Pulmonary artery endothelial cell (primary cell): ENCODE data around the gene FXYD5. TPM values are rescaled to one million over a fixed set of nuclear protein-coding genes. Genes with fewer than 3 reads are reported as not detected.

ENCODE experiments used
- DNase-seq: peaks from one replicate; pipeline ENCODE4 v3.0.0-alpha.2; 2011; ENCODE audit warnings: low read depth, low spot score
- total RNA-seq: library from RNA; depleted of rRNA; stranded (reverse); fragments of >200 nt; gene quantifications from 2 replicates; pipeline ENCODE4 v1.2.3, GENCODE V29; 2014

FXYD5 gene, protein sequence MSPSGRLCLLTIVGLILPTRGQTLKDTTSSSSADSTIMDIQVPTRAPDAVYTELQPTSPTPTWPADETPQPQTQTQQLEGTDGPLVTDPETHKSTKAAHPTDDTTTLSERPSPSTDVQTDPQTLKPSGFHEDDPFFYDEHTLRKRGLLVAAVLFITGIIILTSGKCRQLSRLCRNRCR
- 31.8 and 32.1 TPM in 2 replicates for total RNA-seq

DNA sequence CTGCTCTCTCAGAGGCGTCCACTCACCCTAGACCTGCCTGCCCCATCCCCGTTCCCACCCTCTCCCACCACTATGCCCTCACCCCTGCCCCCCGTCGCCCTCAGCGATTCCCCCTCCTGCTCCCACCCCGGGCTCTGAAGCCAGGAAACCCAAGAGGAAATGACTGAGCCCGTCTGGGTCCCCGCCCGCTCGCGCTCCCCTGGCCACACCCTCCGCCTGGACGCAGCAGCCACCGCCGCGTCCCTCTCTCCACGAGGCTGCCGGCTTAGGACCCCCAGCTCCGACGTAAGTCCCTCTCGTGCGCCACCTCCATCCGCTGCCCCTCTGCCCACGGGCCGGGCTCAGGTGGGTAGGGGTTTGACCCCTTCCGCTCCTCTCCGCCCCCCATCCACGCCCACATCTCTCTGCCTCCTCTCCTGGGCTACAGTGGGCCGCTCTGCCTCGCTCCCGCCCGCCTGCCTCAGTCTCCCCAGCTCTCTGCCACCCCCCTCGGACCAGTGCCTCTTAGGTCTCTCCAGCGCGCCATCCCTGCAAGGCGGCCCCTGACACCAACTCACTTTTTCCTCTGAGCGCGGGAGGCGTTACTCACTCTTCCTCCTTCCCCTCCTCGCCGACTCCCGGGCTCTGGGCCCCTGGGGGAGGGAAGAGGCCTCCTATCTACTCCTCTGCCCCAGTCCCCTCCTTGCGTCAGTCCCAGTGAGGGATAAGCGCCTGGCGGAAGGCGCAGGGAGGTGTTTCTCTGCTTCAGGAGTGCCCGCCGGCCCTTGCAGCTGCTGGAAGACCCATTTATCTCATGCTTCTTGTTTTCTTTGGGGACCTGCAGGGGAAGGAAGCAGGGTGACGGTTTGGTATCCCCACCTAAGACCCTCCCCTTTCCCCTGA is at the start of gene FXYD5:
Gene FXYD5, plus strand, starts transcription at position 211 of the 882 bp plus-strand sequence. CDS start 816 bp downstream, outside the sequence.
- peak; percentile 36 for DNase-seq

DNA sequence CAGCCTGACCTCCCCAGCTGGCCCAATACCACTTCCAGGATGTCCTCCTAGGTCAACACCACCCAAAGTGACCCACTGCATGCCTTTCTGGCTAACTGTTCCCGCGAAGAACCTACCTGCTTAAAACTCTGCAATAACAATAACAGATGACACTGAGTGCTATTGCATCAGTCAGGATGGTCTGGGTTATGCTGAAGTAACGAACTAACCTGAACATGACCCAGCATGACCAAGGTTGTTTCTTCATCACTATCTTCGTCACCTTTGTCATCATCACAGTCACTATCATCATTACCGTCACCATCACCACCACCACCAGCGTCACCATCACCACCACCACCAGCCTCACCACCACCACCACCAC is 49.5 kb upstream of the FXYD5 start:
- DNase-seq: no peak

DNA sequence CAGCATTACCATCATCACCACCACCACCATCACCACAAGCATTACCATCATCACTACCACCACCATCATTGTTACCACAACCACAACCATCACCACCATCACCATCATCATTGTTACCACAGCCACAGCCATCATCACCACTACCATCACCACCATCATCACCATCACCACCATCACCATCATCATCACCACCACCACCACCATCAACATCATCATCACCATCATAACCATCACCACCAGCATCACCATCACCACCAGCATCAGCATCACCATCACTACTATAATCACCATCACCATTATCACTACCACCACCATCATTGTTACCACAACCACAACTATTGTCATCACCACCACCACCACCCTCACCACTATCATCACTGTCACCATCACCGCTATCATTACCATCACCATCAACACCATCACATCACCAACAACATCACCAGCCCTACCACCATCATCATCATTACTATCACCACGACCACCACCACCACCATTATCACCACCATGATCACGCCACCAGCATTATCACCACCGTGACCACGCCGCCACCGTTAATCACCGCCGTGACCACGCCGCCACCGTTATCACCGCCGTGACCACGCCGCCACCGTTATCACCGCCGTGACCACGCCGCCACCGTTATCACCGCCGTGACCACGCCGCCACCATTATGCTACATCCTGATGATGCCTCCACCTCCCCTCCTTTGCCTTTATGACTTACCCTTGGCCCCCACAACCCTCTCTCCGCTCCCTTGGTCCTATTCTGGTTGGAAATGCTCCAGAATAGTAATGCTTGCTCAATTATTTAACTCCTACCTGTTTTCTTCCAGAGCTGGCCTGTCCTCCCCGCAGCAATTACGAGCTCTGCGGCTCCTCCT is 48.9 kb upstream of the FXYD5 start:
- DNase-seq: no peak

- no peak for DNase-seq
Observed at GRCh38 chr19:35106291-35106583, 48.3 kb upstream of the FXYD5 start.

DNA sequence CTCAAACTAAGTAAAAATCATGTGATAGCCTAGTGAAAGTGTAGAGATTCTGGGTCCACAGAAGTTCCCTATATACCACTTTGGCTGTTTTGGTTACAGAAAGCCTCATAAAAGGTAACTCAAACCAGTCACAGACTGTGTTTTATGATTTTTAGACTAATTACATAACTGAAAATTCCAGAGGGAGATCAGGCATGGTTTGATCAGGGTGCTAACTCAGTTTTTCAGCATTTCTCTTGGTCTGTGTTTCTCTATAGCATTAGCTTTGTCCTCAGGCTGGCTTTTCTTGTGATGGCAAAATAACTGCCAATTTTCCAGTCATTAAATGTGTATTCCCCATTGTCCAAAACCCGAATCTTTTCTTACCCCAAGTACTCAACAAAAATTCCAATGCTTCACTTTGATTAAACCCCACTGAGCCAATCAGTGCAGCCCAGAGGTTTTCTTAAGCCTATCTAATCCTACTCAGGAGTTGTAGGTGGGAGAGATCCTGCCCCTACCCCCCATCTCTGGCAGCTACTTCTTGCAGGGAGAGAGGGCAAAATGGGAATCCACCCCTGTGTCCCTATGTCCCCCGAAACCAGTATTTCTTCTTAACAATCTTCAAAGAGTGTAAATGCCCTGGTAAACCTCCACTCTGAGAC is 47.5 kb upstream of the FXYD5 start:
- no peak for DNase-seq

GRCh38 chr19:35107545-35107944 is 47.0 kb upstream of the FXYD5 start:
- no peak for DNase-seq

DNA sequence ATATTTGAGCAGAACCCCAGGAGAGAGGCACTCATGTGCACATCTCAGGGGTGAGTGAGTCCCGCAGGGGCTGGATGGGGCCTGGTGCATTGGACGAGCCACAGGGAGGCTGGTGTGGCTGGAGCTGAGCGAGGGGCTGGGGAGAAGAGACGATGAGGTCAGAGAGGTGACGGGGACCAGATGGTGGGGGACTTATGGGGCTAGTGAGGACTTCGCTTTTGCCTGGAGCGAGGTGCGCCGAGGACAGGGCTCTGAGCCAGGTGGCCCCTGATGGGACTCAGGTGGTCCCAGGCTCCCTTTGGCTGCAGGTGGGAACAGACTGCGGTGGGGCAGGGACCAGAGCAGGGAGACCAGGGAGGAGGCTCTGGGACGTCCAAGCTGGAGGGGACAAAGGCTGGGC is 45.8 kb upstream of the FXYD5 start:
- DNase-seq: no peak

DNA sequence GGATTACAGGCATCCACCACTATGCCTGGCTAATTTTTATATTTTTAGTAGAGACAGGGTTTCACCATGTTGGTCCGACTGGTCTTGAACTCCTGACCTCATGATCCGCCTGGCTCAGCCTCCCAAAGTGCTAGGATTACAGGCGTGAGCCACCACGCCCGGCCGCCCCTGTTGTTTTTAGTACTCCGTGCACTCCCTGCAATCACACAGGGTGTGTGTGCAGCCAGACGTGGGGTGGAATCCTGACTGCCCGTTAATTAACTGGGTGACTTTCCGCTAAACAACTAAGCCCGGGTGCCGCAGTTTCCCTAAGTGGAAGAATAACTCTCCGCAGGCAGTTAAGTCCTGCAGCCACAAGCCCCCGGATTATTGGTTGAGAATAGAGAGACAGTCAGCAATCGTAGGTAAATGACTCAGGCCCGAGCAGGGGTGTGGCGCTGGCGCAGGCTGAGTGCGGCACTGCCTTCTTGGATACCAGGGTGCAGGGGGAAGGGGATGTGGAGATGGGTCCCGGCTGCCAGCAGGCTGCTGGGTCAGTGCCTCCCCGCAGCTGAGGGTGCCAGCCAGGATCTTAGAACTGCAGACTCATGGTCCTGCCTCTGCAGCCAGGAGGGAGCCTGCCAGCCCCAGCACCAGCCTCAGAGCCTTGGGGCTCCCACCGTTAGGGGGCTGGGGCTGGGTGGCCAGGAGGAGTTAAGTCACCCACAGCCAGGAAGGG is 45.0 kb upstream of the FXYD5 start:
- DNase-seq: no peak

- DNase-seq: no peak
Observed at GRCh38 chr19:35110974-35111373, 43.6 kb upstream of the FXYD5 start.

GRCh38 chr19:35112995-35113688 is 41.4 kb upstream of the FXYD5 start:
- DNase-seq: no peak

- no peak for DNase-seq
Observed at GRCh38 chr19:35114353-35115176, 40.0 kb upstream of the FXYD5 start.

- DNase-seq: no peak
Observed at GRCh38 chr19:35115177-35115951, 39.2 kb upstream of the FXYD5 start, which contains the start of gene FXYD3. Gene FXYD3 (plus strand): TSS chr19:35115823. CDS start chr19:35119377, 3,554 bp downstream.

DNA sequence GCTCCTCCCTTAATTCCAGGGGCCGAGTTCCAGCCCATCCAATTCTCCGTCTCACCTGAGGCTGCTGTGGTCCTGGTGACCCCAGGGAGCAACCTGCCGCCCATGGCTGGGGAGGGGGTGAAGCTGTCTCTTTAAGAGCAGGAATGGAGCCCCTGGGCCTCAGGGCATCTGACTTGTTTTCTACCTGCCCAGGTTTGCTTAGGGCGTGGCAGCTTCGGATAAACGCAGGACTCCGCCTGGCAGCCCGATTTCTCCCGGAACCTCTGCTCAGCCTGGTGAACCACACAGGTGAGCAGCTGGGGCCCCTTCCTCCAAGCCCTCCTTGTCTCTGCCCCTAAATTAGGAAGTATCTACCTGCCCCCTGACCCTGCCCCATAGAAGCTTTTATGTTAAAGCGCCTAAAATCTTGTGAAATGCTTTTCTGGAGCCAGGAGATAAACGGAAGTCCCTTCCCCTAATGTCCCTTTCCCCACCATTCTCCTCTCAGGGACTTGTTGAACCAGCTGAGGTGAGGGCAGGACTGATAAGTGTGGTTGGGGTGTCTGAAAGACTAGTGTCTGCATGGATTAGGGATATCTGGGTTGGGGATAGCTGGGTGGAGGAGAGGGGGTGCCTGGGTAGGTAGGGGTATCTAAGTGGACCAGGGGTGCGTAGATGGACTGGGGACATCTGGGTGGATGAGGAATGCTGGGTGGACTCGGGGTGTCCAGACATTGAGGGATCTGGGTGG is 38.3 kb upstream of the FXYD5 start:
- DNase-seq: no peak

GRCh38 chr19:35117116-35117515 is 37.4 kb upstream of the FXYD5 start:
- DNase-seq: no peak

DNA sequence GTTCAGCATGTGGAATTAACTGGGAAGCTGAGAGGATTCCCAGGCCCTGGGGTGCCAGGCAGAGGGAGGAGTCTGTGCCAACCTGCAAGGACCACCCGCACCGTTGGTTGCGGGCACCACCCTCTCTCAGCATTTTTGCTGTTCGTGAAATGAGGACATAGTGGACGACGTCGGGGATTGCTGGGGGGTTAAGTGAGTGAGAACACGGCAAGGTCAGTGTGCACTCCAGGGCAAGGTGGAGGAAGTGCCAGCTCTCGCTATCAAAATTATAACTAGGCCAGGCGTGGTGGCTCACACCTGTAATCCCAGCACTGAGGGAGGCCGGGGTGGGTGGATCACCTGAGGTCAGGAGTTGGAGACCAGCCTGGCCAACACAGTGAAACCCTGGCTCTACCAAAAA is 36.7 kb upstream of the FXYD5 start:
- DNase-seq: no peak

DNA sequence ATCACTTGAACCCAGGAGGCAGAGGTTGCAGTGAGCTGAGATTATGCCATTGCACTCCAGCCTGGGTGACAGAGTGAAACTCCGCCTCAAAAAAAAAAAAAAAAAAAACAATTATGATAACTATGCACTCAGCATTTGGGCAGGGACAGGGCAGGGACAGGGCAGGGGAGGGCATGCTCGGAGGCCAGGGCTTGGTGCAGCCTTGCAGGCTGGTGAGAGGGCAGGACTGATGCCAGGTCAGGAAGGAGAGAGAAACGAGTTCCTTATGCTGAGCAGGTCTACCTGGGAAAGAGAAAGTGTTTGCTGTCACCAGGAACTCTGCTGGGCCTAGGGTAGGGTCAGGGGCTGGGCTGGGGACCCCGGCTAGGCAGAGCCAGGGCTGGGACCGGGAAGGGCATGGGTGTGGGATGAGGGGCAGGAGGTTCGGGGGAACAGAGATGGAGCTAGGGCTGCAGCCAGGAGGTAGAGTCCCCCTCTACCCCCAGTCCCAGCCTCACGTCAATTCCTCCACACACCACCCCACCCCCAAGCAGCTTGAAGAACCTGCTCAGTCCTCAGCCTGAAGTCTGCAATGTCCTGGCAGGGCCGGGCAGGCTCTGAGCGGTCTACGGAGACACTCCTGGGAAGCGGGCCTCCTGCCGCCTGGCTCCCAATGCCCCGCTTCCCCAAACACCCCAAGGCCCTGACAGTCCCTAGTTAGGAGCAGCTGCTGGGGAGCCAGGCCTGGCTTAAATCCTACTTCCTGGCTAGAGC is 36.1 kb upstream of the FXYD5 start:
- no peak for DNase-seq

DNA sequence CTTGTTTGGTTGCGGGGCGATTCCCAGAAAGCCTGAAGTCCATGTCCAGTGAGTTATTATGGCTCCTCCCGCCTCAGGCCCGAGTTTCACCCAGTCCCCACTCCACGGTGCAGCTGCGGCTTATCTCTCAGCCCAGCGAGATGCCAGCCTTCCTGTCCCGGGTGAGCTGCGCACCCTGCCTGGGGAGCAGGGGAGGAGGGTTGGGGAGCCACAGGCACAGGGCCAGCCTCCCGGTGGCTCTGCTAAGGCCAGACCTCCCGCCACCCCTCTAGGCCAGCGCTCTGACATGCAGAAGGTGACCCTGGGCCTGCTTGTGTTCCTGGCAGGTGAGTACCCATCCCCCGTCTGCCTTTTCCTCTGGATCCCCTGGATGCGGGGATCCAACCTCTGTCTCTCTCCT is 35.4 kb upstream of the FXYD5 start:
- DNase-seq: no peak
